Measurements from ENCODE around the gene HSPBP1. TPM values are rescaled to one million over a fixed set of nuclear protein-coding genes. Genes with fewer than 3 reads are reported as not detected.

The HSPBP1 gene
- total and polyA plus RNA-seq, 9 of the 15 experiments (the other 6 are each of a cell fraction or from before 2014, with no cell fraction given): 0.83 to 81.3 (median 21.8) TPM

DNA sequence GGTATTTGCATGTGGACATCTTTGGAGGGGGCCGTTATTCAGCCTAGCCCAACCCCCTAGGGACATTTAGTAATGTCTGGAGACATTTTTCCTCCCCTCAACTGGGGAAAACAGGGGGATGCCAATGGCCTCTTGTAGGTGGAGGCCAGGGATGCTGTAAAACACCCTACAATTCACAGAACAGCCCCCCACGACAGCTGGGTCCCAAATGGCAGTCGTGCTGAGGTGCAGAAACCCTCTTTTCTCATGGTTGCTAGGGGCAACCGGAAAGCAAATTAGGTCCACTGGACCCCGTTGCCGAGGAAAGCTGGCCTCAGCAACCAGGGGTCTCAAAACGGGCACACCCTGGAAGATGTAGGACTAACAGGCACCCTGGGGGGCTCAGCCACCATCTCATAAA lies 30.6 kb upstream of the HSPBP1 start:
- Histone ChIP-seq H3K4me1 (replicated peaks in 1 of 2; ENCODE audit: control insufficient read depth in 2 of 2, insufficient read depth in 2 of 2, low read length in 2 of 2) (peaks cover 9 to 40% of the 10 kb centered on the region in 2 experiments; a peak in 4 of 5 replicates), H3K4me2 (ENCODE audit: insufficient read depth, low read length) (no peak overlapping the region), H3K9me1 (ENCODE audit: control insufficient read depth, insufficient read depth, low read length) (no peaks in the 10 kb centered on the region), H3K36me3 (ENCODE audit: control insufficient read depth, insufficient read depth, low read length) (peaks cover 5% of the 10 kb centered on the region; the same call in 1 of the 3 replicates), H3K79me2 (ENCODE audit: control insufficient read depth, insufficient read depth, low read length) (no peaks in the 10 kb centered on the region), H3K27ac (ENCODE audit: extremely low read depth, low read depth, low read length) (no peak overlapping the region), H2AFZ (ENCODE audit: low read depth, low read length) (no peak overlapping the region), H3K27me3 (ENCODE audit: control insufficient read depth in 2 of 2, insufficient read depth in 2 of 2, low read length in 2 of 2) (no peaks in the 10 kb centered on the region), H3K9me3 (replicated peaks; ENCODE audit: control insufficient read depth, insufficient read depth, low read depth, low read length) (no peaks in the 10 kb centered on the region), H3K9ac (ENCODE audit: insufficient read depth in 1 of 2, low read depth in 2 of 2, low read length in 2 of 2) (no peak overlapping the region), H3K4me3 (no peak overlapping the region), H4K20me1 (replicated peaks; ENCODE audit: control insufficient read depth, insufficient read depth, low read length) (no peaks in the 10 kb centered on the region)
- POLR2A ChIA-PET: interaction anchor here (1.1 to 1.3 kb wide), 2 partner anchors 10 to 11 kb away, joined by 3 to 4 read pairs; no protein-coding TSS in a partner anchor
- 51% methylated on average over 7 of the region's 7 CpGs for WGBS (ENCODE audit: insufficient coverage, low coverage, missing lambda C conversion rate)
- no peak for ATAC-seq
- BruUV-seq (replicated peaks): no TSS peak
- CTCF ChIA-PET (ENCODE audit: low intra/inter-chr PET ratio): no interaction called here
- TF ChIP-seq, protein P1, sequence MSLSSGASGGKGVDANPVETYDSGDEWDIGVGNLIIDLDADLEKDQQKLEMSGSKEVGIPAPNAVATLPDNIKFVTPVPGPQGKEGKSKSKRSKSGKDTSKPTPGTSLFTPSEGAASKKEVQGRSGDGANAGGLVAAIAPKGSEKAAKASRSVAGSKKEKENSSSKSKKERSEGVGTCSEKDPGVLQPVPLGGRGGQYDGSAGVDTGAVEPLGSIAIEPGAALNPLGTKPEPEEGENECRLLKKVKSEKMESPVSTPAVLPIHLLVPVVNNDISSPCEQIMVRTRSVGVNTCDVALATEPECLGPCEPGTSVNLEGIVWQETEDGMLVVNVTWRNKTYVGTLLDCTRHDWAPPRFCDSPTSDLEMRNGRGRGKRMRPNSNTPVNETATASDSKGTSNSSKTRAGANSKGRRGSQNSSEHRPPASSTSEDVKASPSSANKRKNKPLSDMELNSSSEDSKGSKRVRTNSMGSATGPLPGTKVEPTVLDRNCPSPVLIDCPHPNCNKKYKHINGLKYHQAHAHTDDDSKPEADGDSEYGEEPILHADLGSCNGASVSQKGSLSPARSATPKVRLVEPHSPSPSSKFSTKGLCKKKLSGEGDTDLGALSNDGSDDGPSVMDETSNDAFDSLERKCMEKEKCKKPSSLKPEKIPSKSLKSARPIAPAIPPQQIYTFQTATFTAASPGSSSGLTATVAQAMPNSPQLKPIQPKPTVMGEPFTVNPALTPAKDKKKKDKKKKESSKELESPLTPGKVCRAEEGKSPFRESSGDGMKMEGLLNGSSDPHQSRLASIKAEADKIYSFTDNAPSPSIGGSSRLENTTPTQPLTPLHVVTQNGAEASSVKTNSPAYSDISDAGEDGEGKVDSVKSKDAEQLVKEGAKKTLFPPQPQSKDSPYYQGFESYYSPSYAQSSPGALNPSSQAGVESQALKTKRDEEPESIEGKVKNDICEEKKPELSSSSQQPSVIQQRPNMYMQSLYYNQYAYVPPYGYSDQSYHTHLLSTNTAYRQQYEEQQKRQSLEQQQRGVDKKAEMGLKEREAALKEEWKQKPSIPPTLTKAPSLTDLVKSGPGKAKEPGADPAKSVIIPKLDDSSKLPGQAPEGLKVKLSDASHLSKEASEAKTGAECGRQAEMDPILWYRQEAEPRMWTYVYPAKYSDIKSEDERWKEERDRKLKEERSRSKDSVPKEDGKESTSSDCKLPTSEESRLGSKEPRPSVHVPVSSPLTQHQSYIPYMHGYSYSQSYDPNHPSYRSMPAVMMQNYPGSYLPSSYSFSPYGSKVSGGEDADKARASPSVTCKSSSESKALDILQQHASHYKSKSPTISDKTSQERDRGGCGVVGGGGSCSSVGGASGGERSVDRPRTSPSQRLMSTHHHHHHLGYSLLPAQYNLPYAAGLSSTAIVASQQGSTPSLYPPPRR (CRISPR knock-in tag; IDR thresholded peaks at IDR 0.05; ENCODE audit: borderline replicate concordance): no peak
- TF ChIP-seq RFX1 (IDR thresholded peaks at IDR 0.05): peak; percentile 85
- no peak for DNase-seq (ENCODE audit: extremely low read depth in 1 of 4, low spot score in 3 of 4)
- in situ Hi-C loops (cut with MboI): no loop called here
- no peak for FAIRE-seq
- intact Hi-C loops (cut with micrococcal nuclease): no loop called here
